ENCODE results near the gene CDK3. TPM values are rescaled to one million over a fixed set of nuclear protein-coding genes. Genes with fewer than 3 reads are reported as not detected.

CDK3 gene
- polyA plus RNA-seq (2011; rRNA removed) (5.5 and 8.6 TPM in 2 replicates), polyA plus RNA-seq (2017; fragmentation: RNase III; extraction: RNeasy Plus Mini Kit Qiagen cat#74134 plus additional on column Dnase treatment) (4.7 to 5.2 TPM (median 5.1 TPM) in 3 replicates), polyA minus RNA-seq (2011; rRNA and poly(A)+ RNA removed) (1.0 and 3.3 TPM in 2 replicates)
- 7.9 and 9.5 TPM in 2 replicates for polyA plus RNA-seq (2012; cell fraction: cytosol; rRNA removed)
- polyA plus RNA-seq (2012; cell fraction: nucleus; rRNA removed) = 68.8 and 71.9 TPM in 2 replicates

DNA sequence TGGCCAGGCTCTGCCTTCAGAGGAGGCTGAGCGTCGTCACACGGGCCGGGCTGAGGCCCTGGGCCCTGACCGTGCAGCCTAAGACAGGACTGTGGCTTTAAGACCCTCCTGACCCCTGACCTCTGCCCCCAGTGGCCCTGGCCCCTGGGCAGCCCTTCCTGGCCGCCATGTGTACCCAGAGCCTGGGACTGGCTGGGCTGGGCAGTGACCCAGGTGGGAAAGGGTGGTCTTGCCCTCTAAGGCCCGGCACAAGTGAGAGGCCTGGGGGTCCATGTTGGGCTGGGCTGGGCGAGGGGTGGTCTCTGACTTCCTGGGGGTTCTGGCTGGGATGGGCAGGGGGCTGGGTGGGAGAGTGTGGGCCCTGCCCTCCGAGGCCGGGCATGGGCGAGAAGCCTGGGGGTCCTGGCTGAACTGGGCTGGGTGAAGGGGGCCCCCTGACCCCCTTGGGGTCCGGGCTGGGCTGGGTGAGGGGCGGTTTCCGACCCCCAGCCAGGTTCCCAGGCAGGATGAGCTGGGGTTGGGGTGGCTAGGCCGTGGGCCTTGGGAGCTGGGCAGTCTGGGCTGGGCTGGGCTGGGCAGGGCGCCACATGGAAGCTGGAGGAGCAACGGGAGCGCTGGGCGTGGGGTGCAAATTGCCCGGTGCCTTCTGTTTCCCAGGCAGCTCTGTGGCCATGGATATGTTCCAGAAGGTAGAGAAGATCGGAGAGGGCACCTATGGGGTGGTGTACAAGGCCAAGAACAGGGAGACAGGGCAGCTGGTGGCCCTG lies at the start of gene CDK3:
Gene CDK3, plus strand, starts transcription at position 101 of the 767 bp plus-strand sequence. Its CDS starts 571 bp downstream, at position 672.
- ChIA-PET CTCF (interaction anchor here (0.6 to 24.2 kb wide), 38 partner anchors 9 to 383 kb away, joined by 3 to 408 read pairs (median 4); partner anchors contain the start of genes ACOX1, FBF1, MRPL38 and SPHK1), POLR2A (interaction anchor here (1.3 kb wide), 1 partner anchor 120 kb away, joined by 4 read pairs; no protein-coding TSS in a partner anchor)
- H3K4me3 ChIP-seq = no peak within 1 kb of the TSS
- FAIRE-seq = no peak
- 0 out of 5 replicates have a peak, but pooled peaks of 1 of the 2 experiments have one; percentile 2 for TF ChIP-seq RAD21 (conservative IDR thresholded peaks at IDR 0.05 in 1 of 2, IDR thresholded peaks at IDR 0.05 in 1 of 2)
- no peak for TF ChIP-seq EHF (CRISPR knock-in tag; IDR thresholded peaks at IDR 0.05)
- TF ChIP-seq, protein P1, sequence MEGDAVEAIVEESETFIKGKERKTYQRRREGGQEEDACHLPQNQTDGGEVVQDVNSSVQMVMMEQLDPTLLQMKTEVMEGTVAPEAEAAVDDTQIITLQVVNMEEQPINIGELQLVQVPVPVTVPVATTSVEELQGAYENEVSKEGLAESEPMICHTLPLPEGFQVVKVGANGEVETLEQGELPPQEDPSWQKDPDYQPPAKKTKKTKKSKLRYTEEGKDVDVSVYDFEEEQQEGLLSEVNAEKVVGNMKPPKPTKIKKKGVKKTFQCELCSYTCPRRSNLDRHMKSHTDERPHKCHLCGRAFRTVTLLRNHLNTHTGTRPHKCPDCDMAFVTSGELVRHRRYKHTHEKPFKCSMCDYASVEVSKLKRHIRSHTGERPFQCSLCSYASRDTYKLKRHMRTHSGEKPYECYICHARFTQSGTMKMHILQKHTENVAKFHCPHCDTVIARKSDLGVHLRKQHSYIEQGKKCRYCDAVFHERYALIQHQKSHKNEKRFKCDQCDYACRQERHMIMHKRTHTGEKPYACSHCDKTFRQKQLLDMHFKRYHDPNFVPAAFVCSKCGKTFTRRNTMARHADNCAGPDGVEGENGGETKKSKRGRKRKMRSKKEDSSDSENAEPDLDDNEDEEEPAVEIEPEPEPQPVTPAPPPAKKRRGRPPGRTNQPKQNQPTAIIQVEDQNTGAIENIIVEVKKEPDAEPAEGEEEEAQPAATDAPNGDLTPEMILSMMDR (IDR thresholded peaks at IDR 0.05) = peak; percentile 31; the same call in 2 of the 3 replicates
- no peak within 1 kb of the TSS for H3K4me2 ChIP-seq
- peaks cover 15% of the 10 kb centered on the region; the same call in 2 of the 3 replicates for H3K4me1 ChIP-seq
- H3K9me3 ChIP-seq = no peaks in the 10 kb centered on the region
- peak within 1 kb of the TSS in 1 of 2 experiments; percentile 52; a peak in 2 of 6 replicates for H3K27ac ChIP-seq
- no peak for DNase-seq (ENCODE audit: low read depth in 1 of 2, low spot score in 1 of 2)
- WGBS (ENCODE audit: missing lambda C conversion rate) = 74% methylated on average over 17 of the region's 21 CpGs
- ATAC-seq = no peak; a peak in 1 of 6 replicates

DNA sequence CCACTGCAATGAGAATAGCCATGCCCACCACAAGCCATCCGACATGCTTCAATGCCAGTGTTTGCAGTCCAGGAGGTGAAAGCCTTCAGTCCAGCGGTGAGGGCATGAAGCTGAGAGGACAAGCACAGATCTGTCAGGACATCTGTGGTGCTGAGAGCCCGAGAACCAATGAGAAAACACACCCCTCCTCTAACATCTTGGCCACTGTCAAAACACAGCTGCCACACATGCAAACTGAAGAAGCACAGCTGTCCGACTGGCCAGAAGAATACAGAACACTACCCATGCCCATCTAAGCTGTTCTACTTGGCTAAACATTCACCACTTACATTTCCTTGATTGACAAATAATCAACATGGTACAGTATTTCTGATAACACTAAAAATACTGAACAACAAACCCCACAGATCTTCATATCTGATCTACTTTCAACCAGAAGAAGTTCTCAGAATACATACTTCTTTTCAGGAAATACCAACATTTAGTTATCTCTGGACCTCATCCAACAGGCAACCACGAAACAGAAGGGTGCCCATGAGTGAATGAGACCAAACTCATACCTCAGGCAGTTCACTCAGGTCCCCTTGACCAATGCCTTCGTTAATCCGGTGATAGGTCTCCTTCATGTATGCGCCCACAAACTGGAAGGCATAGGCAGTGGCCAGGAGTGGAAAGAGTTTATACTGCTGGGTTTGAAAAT lies 49.6 kb upstream of the CDK3 start:
- ATAC-seq (no peak), FAIRE-seq (no peak), DNase-seq (ENCODE audit: low read depth in 1 of 2, low spot score in 1 of 2) (no peak)
- no peaks in the 10 kb centered on the region for H3K4me1 ChIP-seq
- H3K4me2 ChIP-seq = no peak overlapping the region
- H3K4me3 ChIP-seq = no peak overlapping the region
- TF ChIP-seq CHD4 (IDR thresholded peaks at IDR 0.05; ENCODE audit: borderline replicate concordance) (no peak), ZSCAN20 (CRISPR knock-in tag; IDR thresholded peaks at IDR 0.05) (no peak), CEBPB (IDR thresholded peaks at IDR 0.05) (no peak), MAFK (IDR thresholded peaks at IDR 0.05; ENCODE audit: partially characterized antibody) (no peak), NR3C1 (IDR thresholded peaks at IDR 0.05) (no peak), ZNF302 (CRISPR knock-in tag; IDR thresholded peaks at IDR 0.05) (no peak), SMC3 (IDR thresholded peaks at IDR 0.05) (no peak)
- TF ChIP-seq, protein P1 (IDR thresholded peaks at IDR 0.05) = no peak
- TF ChIP-seq, protein P2, sequence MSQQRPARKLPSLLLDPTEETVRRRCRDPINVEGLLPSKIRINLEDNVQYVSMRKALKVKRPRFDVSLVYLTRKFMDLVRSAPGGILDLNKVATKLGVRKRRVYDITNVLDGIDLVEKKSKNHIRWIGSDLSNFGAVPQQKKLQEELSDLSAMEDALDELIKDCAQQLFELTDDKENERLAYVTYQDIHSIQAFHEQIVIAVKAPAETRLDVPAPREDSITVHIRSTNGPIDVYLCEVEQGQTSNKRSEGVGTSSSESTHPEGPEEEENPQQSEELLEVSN (IDR thresholded peaks at IDR 0.05; ENCODE audit: borderline replicate concordance, low read depth) = no peak
- TF ChIP-seq, protein P3, sequence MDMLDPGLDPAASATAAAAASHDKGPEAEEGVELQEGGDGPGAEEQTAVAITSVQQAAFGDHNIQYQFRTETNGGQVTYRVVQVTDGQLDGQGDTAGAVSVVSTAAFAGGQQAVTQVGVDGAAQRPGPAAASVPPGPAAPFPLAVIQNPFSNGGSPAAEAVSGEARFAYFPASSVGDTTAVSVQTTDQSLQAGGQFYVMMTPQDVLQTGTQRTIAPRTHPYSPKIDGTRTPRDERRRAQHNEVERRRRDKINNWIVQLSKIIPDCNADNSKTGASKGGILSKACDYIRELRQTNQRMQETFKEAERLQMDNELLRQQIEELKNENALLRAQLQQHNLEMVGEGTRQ (IDR thresholded peaks at IDR 0.05) = no peak
- TF ChIP-seq, protein P4, sequence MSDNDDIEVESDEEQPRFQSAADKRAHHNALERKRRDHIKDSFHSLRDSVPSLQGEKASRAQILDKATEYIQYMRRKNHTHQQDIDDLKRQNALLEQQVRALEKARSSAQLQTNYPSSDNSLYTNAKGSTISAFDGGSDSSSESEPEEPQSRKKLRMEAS (IDR thresholded peaks at IDR 0.05) = no peak
- WGBS (ENCODE audit: missing lambda C conversion rate) = 93% methylated on average over 8 of the region's 8 CpGs
- ChIA-PET CTCF (interaction anchor here (0.7 to 1.9 kb wide), 6 partner anchors 9 to 329 kb away, joined by 3 to 9 read pairs (median 4); partner anchors contain the start of gene CDK3), POLR2A (interaction anchor here (1.3 kb wide), 1 partner anchor 10 kb away, joined by 4 read pairs; the partner anchor contains the start of gene FBF1)
- no peaks in the 10 kb centered on the region for H3K9me3 ChIP-seq
- H3K27ac ChIP-seq = no peak overlapping the region

All from A549 (cell line).